HG03520 (cell line): ENCODE results near the gene LAP3.
"Not testable (repeated sequence)": the region's sequence is repeated elsewhere in the genome, so short reads cannot be mapped to it uniquely, and the experiment has no call there.

ENCODE experiments used
- ATAC-seq: cut with Tn5 transposase; IDR thresholded peaks from one replicate; pipeline ENCODE4 v1.9.1; 2021; ENCODE audit warnings: mild to moderate bottlenecking, moderate library complexity; ENCODE audit not compliant: unreplicated experiment

Gene LAP3

GRCh38 chr4:17561195-17561909 lies 15.6 kb upstream of the LAP3 start:
- ATAC-seq = no peak

GRCh38 chr4:17562157-17562556 lies 14.8 kb upstream of the LAP3 start:
- no peak for ATAC-seq

- no peak for ATAC-seq
These were observed 11.2 kb upstream of the LAP3 start for GRCh38 chr4:17565846-17566245.

GRCh38 chr4:17567271-17567670 lies 9.7 kb upstream of the LAP3 start:
- no peak for ATAC-seq

GRCh38 chr4:17574206-17574605 lies 2.8 kb upstream of the LAP3 start:
- no peak for ATAC-seq

DNA sequence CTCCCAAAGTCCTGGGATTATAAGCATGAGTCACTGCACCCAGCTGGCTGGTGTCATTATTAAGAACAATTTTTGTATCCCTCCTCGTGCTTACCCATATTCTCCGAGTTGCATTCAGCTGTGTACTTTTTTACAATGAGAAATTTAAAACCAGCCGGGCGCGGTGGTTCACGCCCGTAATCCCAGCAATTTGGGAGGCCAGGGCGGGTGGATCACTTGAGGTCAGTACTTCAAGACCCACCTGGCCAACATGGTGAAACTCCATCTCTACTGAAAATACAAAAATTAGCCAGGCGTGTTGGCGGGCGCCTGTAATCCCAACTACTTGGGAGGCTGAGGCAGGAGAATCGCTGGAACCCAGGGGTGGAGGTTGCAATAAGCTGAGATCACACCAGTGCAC lies 1.8 kb upstream of the LAP3 start:
- not testable (repeated sequence) for ATAC-seq

DNA sequence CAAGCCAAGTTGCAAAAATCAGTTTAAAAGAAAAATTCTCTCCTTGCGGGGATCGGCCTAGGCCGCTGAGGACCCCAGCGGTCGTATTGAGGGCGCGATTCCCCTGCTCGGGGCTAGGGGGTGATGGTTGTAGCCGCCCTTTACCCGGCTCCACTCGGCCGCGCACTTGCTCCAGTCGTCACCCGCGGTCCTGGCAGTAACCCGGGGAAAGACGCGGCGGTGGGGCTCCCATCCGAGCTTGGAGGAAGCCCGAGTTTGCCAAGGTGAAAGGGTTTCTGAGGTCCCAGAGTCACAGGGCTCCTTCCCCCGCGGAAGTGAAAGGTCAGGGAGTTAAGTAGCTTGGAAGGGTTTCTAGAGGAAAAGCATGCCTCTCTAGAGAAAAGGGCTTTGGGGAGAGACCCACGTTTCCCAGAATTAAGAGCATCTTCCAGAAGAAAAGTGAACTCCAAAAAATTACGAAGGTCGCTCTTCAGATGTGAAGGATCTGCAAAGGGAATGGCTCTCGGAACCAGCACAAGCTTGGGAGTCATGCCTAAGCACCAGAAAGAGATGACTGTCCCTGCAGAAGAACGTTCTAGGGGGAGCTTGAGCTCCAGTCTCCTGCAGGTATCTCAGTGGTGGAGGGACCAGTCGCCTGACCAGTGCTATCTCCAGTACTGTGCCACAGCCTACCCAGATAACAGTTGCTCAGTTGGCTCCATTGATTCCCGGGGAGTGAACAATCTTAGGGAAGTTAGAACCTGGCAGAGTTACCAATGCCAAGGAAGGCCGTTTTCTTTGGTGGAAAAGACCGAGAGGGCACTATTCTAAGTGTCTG lies 875 bp downstream of the LAP3 start:
- ATAC-seq = peak; percentile 7

GRCh38 chr4:17578482-17578891 lies 1.5 kb downstream of the LAP3 start:
- peak; percentile 25 for ATAC-seq

GRCh38 chr4:17580969-17581368 lies 4.0 kb downstream of the LAP3 start:
- no peak for ATAC-seq

GRCh38 chr4:17583276-17583675 lies 6.3 kb downstream of the LAP3 start:
- ATAC-seq = no peak

DNA sequence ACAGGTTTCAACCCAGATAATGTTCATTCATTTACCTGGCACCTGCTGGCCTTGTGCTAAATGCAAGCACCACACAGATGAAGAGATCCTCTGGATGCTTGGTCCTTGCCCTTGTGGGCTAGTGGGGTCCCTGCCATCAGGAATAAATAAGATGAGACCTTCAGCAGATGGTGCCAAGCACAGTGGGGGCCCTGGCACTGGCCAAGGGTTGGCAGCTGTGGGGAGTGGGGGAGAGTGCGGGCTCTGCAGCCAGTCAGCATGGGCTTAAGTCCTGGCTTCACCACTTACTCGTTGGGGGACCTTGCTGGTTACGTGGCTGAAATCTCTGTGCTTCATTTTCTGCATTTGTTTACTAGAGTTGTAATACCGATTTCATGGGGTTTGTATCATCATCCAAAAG lies 6.9 kb downstream of the LAP3 start:
- no peak for ATAC-seq

DNA sequence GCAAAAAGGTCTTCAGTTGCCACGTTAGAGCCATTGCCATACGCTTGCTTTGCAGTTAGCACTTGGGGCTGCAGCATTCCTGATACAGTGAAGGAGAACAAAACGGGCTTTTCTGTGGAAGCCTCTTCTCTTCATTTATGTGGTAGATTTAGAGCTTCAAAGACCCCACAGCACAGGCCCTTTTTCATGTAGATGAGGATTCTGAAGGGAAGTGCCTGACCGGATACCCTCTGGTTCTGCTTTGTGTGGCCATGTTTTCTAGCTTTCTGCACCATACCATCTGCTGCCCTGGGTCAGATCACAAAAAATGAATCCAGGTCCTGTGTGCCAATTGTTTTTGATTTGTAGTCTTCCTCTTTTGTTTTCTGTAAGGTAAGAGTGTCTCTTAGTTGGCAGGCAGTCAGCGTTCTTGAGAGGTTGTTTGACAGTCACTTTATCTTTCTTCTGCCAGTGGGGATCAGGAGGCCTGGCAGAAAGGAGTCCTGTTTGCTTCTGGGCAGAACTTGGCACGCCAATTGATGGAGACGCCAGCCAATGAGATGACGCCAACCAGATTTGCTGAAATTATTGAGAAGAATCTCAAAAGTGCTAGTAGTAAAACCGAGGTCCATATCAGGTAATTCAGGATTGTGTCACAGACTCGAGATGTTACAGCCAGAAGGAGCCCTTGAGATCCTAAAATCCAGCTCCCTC lies 7.7 kb downstream of the LAP3 start:
- no peak for ATAC-seq

- no peak for ATAC-seq
These were observed 10.3 kb downstream of the LAP3 start for GRCh38 chr4:17587094-17587822.

DNA sequence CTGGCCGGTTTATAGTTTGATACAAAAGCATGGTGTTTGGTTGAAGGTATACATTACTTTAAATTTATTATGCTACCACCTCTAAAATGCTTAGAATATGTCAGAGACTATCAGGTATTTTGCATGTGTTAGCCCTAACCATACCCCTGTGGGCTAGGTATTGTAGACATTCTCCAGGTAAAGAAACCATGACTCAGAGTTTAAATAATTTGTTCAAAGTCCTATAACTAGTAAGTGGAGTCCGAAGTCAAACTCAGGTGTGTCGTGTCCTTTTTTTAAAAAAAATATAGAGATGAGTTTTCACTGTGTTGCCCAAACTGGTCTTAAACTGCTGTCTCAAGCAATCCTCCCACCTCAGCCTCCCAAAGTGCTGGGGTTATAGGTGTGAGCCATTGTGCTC lies 12.4 kb downstream of the LAP3 start:
- no peak for ATAC-seq

- ATAC-seq = peak; percentile 79
These were observed 18.5 kb downstream of the LAP3 start for GRCh38 chr4:17595471-17596005.

DNA sequence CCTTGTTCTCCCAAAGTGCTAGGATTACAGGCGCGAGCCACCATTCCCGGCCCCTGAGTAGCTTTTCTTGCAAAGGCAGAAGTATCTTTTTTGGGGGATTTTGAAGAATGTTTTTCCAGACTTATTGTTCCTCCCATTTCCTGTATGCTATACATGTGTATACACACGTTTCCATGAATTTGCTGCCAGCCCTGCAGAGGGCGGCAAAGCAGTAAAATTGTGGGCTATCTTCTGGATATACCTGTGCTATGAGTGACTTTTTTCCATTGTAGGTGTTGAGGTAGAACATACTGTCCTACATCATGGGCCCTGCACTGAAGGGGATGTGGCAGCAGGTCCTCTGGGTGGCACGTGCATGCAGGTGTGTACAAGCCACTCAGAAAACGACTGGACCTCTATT lies 20.5 kb downstream of the LAP3 start:
- ATAC-seq = no peak

DNA sequence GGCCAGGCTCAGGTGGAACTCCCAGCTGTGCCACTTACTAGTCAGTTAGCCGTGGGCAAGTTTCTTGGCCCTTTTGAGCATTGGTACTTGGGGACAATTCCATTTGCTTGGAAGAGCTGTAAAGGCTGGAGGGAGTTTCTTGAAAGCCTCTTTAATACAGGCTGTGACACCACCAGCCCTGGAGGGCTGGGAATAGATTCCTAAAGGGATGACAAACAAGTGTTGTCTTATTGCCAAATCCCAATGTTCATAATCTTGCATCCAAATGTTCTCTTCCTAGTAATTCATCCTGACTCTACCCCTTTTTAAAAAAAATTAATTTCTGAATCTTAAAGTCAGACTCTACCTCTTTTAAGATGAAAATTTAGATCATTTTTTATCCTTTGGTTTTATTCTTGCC lies 22.8 kb downstream of the LAP3 start:
- no peak for ATAC-seq

DNA sequence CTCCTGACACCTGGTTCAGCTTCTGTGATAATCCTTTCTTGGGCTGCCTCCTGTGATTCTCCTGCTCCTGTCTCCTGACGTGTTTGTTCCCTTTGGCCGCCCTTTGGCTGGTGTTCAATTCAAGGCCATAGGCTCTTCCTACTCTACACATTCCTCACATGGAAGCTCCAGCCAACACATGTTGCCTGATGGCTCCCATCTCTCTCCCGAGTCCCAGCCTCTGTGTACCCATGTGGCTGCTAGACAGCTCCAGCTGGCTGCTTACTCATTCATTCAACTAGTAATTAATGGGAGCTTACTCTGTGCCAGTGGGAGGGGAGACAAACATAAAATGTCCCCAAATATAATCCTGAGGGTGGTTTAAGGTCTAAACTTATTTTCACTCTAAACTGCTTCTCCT lies 28.2 kb downstream of the LAP3 start:
- no peak for ATAC-seq

DNA sequence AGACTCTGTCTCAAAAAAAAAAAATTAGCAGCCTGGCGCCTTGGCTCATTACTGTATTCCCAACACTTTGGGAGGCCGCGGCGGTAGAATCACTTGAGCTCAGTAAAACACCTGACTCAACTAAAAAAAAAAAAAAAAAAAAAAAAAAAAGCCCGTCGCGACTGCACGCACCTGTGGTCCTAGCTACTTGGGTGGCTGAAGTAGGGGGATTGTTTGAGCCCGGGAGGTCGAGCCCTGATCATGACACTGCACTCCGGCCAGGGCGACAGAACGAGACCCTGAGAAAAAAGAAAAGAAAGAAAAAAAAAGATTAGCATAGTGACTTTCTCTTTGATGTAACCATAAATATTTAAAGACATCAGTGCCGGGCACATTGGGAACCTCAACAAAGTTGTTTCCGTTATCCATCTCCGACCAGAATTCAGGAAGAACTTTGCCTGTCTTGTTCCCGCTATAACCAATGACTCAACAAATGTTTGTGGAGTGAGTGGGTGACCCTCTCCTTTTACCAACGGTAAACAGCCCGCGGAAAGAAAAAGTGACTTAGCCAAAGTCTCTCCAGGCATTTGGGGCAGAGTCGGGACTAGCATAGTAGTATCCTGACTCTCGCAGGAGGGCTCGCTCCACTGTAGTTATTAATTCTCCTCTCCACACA lies 36.9 kb downstream of the LAP3 start:
- peak; percentile 45 for ATAC-seq
